NCI-H460 (cell line): Measurements from ENCODE around the gene RPN2. TPM values are rescaled to one million over a fixed set of nuclear protein-coding genes. Genes with fewer than 3 reads are reported as not detected.
"Not testable (repeated sequence)": the region's sequence is repeated elsewhere in the genome, so short reads cannot be mapped to it uniquely, and the experiment has no call there.

Source experiments
- DNase-seq: peaks from one replicate; pipeline ENCODE4 v3.0.0-alpha.2; 2016; ENCODE audit warnings: low read depth; ENCODE audit errors: extremely low read depth
- polyA plus RNA-seq: library from polyadenylated mRNA; depleted of rRNA; stranded (reverse); fragments of >200 nt; gene quantifications from 2 replicates; pipeline ENCODE4 v1.2.3, GENCODE V29; 2014; cell fraction: nucleus; rRNA removed
- total RNA-seq: library from RNA; depleted of rRNA; stranded (reverse); fragments of >200 nt; shearing (Covaris generic); gene quantifications from 2 replicates; pipeline ENCODE4 v1.2.3, GENCODE V29; 2014; rRNA removed

Gene RPN2
- 474 and 480 TPM in 2 replicates for total RNA-seq
- 460 and 468 TPM in 2 replicates for polyA plus RNA-seq

DNA sequence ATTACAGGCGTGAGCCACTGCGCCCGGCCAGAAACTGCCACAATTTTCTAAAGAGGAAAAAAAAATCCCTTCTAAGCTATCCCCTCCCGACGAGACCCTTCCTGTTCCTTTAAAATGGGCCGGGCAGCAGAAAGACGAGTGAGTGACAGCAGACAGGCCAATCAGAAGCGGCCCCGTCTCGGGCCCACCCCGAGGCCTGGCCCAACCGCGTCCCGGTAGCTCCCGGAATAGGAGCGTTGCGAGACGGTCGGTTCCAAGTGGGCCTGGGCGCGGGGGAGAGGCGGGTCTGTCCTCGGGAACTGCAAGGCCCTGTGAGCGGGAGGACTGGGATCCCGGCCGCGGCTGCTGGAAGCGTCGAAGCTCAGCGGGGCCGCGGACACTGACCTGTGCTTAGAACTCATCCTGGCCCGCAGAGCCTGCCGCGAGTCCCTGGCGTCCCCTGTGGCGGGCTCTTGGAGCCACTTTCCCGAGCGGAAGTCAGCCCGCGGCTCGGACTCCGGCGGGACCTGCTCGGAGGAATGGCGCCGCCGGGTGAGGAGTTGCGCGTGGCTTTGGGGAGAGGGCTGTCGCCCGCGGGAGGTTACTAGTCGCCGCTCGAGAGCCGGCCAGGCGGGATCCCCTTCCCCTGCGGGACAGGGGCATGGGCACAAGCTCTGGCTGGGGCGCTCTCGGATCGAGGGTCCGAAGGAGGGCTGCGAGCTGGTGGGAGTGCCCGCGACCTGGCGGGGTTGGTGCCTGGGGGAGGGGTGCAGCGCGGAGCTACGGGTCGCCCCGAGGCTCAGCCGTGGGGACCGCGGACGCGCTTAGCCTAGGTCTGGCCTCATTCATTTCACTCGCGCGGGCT lies at the start of gene RPN2, which contains the start of gene MROH8:
TSS of gene RPN2 (plus strand) at position 492 of the 844 bp plus-strand sequence. CDS start at position 519, 27 bp downstream.
TSS of gene MROH8 (minus strand) at position 710 of the 844 bp plus-strand sequence.
- DNase-seq, result peak; percentile 95

- DNase-seq, result no peak
Observed at GRCh38 chr20:37131486-37131885, 47.6 kb upstream of the RPN2 start.

DNA sequence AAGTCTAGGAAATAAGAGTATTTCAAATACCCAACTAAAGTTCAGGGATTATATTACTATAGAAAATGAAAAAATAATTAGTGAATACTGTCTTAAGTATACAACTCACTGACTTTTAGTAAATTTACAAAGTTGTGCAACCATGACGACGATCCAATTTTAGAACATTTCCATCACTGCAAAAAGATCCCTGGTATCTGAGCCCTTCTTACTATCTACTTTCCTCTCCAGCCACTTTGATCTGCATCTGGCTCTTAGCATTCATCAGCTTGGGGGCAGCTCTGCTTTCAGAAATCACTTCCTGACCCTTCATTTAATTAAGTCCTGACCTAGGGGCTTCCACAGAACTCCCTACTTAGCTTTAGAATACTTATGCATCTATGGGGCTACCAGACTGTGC lies 45.2 kb upstream of the RPN2 start:
- no peak for DNase-seq

DNA sequence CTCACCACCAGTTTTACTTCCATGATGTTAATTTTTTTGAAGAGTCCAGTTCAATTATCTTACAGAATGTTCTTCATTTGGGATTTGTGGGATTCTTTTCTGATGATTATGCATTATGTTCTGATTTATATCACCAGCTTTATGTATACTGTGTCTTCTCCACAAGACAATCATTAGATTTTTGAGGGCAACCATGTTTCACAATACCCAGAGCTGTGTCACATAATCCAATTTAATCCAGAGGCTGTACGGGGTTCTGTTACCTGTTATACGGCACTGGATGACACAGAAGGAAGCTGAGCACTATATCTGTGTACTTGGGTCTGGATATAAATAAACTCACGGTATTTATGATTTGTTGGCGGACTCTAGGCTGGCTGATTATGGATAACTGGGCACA lies 41.6 kb upstream of the RPN2 start:
- no peak for DNase-seq

- no peak for DNase-seq
Observed at GRCh38 chr20:37142708-37143107, 36.4 kb upstream of the RPN2 start.

DNA sequence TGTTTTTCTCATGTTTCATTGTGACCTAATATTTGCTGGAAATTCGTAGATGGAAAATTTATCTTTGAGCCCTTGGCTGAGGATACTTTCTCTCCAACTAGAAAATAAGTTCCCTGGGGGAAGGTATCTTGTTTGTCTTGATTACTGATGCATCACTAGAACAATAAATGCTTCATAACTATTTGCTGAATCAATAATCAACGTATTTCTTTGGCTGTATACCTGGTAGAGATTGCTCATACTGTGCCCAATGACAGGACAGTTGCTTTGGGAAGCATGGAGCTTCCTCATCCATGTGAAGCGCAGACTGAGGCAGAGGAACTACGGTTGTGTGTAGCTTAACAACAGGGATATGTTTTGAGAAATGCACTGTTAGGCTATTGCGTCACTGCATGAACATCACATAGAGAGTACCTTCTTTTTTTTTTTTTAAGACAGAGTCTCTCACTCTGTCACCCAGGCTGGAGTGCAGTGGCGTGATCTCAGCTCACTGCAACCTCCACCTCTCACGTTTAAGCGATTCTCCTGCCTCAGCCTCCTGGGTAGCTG lies 34.2 kb upstream of the RPN2 start:
- DNase-seq, result no peak

DNA sequence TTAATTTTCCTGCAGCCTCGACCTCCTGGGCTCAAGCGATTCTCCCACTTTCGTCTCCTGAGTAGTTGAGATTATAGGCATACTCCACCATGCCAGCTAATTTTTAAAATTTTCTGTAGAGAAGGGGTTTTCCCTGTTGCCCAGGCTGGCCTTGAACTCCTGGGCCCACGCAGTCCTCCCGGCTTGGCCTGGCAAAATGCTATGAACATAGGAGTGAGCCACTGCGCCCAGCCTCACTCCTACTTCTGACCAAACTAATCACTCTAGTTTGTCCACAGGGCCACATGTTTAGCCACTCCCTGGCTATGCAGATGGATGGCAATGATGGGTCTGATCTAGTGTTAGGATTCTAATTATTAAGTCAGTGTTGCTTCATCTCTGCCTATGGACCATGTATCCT lies 31.9 kb upstream of the RPN2 start:
- DNase-seq, result no peak

- DNase-seq, result not testable (repeated sequence)
Observed at GRCh38 chr20:37150864-37151263, 28.3 kb upstream of the RPN2 start.

- DNase-seq, result no peak
Observed at GRCh38 chr20:37151529-37151928, 27.6 kb upstream of the RPN2 start.

DNA sequence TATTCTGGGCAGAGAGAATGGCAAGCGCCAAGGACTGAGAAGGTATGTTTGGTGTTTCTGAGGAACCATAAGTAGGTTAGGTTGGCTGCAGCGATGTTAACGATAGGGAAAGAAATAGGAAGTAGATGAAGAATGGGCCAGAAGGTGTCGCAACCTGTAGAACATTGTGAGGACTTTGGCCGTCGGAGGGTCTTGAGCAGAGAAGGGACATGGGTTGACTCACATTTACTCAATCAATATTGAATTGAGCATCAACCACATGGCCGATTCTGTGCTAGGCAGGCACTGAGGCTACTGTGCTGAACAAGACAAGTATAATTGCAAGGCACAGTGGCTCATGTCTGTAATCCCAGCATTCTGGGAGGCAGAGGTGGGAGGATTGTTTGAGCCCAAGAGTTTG lies 26.8 kb upstream of the RPN2 start:
- no peak for DNase-seq

DNA sequence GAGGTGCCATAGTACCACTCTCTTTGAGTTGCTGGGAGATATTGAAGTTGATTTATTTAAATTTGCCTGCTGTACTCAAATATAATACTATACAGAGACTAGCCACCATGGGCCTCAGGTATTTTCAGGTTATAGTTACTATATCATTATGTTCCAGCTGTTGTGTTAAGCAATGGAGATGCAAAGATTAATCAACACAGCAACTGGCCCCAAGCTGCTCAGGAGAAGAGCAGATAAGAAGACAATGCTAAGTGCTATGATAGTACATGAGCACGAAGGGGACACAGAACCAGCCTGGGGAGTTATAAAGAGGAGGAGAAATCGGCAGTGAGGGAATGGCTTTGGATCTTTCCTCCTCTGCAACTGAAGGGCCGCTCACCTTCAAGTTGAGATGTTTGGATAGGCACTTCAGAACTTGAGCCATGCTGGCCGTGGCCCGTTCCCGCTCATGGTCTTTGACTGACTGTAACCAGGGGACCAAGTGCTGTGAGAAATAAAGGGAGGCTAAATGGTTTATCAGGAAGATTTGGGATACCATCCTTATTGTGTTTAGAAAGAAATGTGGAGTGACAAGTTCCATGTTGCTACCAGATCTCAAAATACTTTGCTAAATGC lies 24.3 kb upstream of the RPN2 start:
- DNase-seq, result no peak

GRCh38 chr20:37155987-37156386 lies 23.1 kb upstream of the RPN2 start:
- DNase-seq, result no peak

DNA sequence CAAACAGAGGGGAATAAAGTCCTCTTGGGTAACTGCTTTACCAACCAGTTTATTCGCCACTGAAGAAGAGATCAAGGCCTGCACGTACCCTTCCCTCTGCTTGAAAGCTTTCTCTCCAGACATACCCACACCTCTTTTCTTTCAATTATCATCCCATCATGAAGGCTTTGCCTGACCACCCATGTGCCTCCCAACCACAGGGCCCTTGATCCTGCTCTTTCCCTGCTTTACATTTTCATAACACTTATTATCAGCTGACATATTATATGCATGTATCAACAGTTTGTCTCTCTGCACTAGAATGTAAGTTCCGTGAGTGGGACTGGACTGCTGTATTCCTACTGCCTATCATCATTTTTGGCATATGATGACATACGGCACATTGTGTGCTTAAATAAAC lies 20.9 kb upstream of the RPN2 start:
- DNase-seq, result no peak

DNA sequence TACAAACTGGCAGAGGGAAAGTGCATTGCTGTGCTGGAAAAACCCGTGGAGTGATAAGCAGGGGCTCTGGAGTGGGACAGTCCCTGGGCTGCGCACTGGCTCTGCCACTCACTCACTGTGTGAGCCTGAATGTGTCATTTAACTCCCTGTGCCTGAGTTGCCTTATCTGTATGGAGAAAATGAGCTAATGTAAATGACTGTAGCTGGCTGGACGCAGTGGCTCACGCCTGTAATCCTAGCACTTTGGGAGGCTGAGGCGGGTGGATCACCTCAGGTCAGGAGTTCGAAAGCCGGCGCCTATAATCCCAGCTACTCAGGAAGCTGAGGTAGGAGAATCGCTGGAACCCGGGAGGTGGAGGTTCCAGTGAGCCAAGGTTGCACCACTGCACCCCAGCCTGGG lies 18.4 kb upstream of the RPN2 start:
- DNase-seq, result no peak

GRCh38 chr20:37161830-37162549 lies 17.1 kb upstream of the RPN2 start:
- DNase-seq, result no peak

GRCh38 chr20:37162646-37163045 lies 16.5 kb upstream of the RPN2 start:
- no peak for DNase-seq

- no peak for DNase-seq
Observed at GRCh38 chr20:37163832-37164554, 15.1 kb upstream of the RPN2 start.

- DNase-seq, result no peak
Observed at GRCh38 chr20:37165031-37165430, 14.1 kb upstream of the RPN2 start.

DNA sequence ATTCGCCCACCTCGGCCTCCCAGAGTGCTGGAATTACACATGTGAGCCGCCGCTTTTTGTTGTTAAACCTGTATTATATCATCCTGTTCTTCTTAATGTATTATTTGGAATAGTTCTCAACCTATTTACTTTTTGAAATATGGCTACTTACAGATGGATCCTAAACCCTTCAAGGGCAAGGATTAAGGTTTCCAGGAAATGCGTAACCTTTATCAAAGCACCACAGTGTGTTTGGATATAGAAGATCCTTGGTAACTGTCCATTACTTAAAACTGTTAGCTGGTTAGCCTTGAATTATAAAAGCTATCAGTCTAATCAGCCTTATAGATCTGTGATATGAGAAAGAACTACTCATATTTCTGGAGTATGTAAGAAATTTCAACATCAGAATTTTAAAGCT lies 12.3 kb upstream of the RPN2 start:
- DNase-seq, result no peak

- DNase-seq, result no peak
Observed at GRCh38 chr20:37172836-37173235, 6.3 kb upstream of the RPN2 start.
